ENCODE measurements around the gene CAPN7.

CAPN7 gene

GRCh38 chr3:15279671-15280402, 73.8 kb downstream of the CAPN7 start:
- H3K27ac ChIP-seq, result no peak overlapping the region
- H3K9me3 ChIP-seq (ENCODE audit: severe bottlenecking), result no peaks in the 10 kb centered on the region
- DNase-seq, result no peak
- H3K36me3 ChIP-seq, result 0 out of 2 replicates have a peak, but pooled peaks cover 4% of the 10 kb centered on the region
- TF ChIP-seq, protein P1, sequence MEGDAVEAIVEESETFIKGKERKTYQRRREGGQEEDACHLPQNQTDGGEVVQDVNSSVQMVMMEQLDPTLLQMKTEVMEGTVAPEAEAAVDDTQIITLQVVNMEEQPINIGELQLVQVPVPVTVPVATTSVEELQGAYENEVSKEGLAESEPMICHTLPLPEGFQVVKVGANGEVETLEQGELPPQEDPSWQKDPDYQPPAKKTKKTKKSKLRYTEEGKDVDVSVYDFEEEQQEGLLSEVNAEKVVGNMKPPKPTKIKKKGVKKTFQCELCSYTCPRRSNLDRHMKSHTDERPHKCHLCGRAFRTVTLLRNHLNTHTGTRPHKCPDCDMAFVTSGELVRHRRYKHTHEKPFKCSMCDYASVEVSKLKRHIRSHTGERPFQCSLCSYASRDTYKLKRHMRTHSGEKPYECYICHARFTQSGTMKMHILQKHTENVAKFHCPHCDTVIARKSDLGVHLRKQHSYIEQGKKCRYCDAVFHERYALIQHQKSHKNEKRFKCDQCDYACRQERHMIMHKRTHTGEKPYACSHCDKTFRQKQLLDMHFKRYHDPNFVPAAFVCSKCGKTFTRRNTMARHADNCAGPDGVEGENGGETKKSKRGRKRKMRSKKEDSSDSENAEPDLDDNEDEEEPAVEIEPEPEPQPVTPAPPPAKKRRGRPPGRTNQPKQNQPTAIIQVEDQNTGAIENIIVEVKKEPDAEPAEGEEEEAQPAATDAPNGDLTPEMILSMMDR (IDR thresholded peaks at IDR 0.05; ENCODE audit: low read depth, low read length), result no peak
- H3K27me3 ChIP-seq (ENCODE audit: insufficient read depth, low read depth, severe bottlenecking), result no peaks in the 10 kb centered on the region
- no peak overlapping the region for H3K4me3 ChIP-seq (ENCODE audit: low read depth, low read length)

- no peaks in the 10 kb centered on the region for H3K9me3 ChIP-seq (ENCODE audit: severe bottlenecking)
These were observed 74.9 kb downstream of the CAPN7 start for GRCh38 chr3:15280853-15281532.

GRCh38 chr3:15281817-15282216, 75.8 kb downstream of the CAPN7 start:
- no peak for DNase-seq
- H3K27me3 ChIP-seq (ENCODE audit: insufficient read depth, low read depth, severe bottlenecking), result no peaks in the 10 kb centered on the region

More at GRCh38 chr3:15280853-15281532, 74.9 kb downstream of the CAPN7 start:
- Histone ChIP-seq H3K4me3 (ENCODE audit: low read depth, low read length) (no peak overlapping the region), H3K27me3 (ENCODE audit: insufficient read depth, low read depth, severe bottlenecking) (no peaks in the 10 kb centered on the region), H3K27ac (no peak overlapping the region), H3K36me3 (peaks cover 7% of the 10 kb centered on the region; the same call in 1 of the 2 replicates)
- no peak for DNase-seq
- TF ChIP-seq, protein P1 (IDR thresholded peaks at IDR 0.05; ENCODE audit: low read depth, low read length), result no peak

DNA sequence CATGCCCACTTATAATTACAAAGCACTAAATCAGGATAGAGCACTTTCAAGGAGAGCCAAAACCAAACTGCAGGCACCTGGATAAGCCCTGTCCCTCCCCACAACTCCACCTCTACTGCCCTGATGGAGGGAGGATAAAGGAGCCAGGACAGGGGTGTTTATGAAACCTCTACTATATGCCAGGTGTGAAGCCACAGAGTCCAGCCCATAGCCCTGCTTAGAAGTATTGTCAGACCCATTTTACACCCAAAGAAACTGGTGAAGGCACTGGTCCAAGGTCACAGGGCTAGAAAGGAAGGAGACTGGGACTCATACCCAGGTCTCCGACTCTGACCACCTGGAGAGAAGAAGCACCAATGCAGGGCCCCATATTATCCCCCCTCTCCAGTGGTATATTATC, 77.7 kb downstream of the CAPN7 start:
- TF ChIP-seq, protein P1 (IDR thresholded peaks at IDR 0.05; ENCODE audit: low read depth, low read length), result no peak
- H3K27ac ChIP-seq, result no peak overlapping the region
- peaks cover 10% of the 10 kb centered on the region for H3K36me3 ChIP-seq
- H3K27me3 ChIP-seq (ENCODE audit: insufficient read depth, low read depth, severe bottlenecking), result no peaks in the 10 kb centered on the region
- no peaks in the 10 kb centered on the region for H3K9me3 ChIP-seq (ENCODE audit: severe bottlenecking)
- no peak overlapping the region for H3K4me3 ChIP-seq (ENCODE audit: low read depth, low read length)
- no peak for DNase-seq

More at GRCh38 chr3:15281817-15282216, 75.8 kb downstream of the CAPN7 start:
- Histone ChIP-seq H3K4me3 (ENCODE audit: low read depth, low read length) (no peak overlapping the region), H3K27ac (no peak overlapping the region), H3K36me3 (peaks cover 8% of the 10 kb centered on the region), H3K9me3 (ENCODE audit: severe bottlenecking) (no peaks in the 10 kb centered on the region)
- TF ChIP-seq, protein P1 (IDR thresholded peaks at IDR 0.05; ENCODE audit: low read depth, low read length), result no peak

- H3K27ac ChIP-seq, result no peak overlapping the region
- no peaks in the 10 kb centered on the region for H3K9me3 ChIP-seq (ENCODE audit: severe bottlenecking)
- no peak overlapping the region for H3K4me3 ChIP-seq (ENCODE audit: low read depth, low read length)
- peaks cover 10% of the 10 kb centered on the region for H3K36me3 ChIP-seq
- DNase-seq, result no peak
- TF ChIP-seq, protein P1 (IDR thresholded peaks at IDR 0.05; ENCODE audit: low read depth, low read length), result no peak
- H3K27me3 ChIP-seq (ENCODE audit: insufficient read depth, low read depth, severe bottlenecking), result no peaks in the 10 kb centered on the region
These were observed 78.3 kb downstream of the CAPN7 start for GRCh38 chr3:15284121-15284889.

Measured in WERI-Rb-1 (cell line).